ENCODE results near the gene GOT2. TPM values are rescaled to one million over a fixed set of nuclear protein-coding genes. Genes with fewer than 3 reads are reported as not detected.

The GOT2 gene
- polyA plus RNA-seq, 1 donor from 2014 or later: 55.6 TPM

- Histone ChIP-seq H3F3A (ENCODE audit: insufficient read depth, low read length, poor library complexity, severe bottlenecking) (no peaks in the 10 kb centered on the region), H2AFZ (ENCODE audit: low read depth, low read length) (peak overlapping the region; percentile 95), H3K9me2 (ENCODE audit: insufficient read depth, low read length) (no peaks in the 10 kb centered on the region), H3K4me2 (ENCODE audit: low read length) (peak overlapping the region; percentile 96), H4K20me1 (ENCODE audit: insufficient read depth) (no peaks in the 10 kb centered on the region), H3K9ac (ENCODE audit: low read length) (peak overlapping the region; percentile 88), H3K79me2 (replicated peaks; ENCODE audit: insufficient read depth, low read length) (peaks cover 30% of the 10 kb centered on the region), H3K9me3 (ENCODE audit: low read length) (no peaks in the 10 kb centered on the region), H3K4me3 (ENCODE audit: low read length) (peak overlapping the region; percentile 98), H3K36me3 (ENCODE audit: insufficient read depth, low read length) (no peaks in the 10 kb centered on the region), H3K27me3 (ENCODE audit: insufficient read depth, low read depth, low read length) (no peaks in the 10 kb centered on the region), H3K27ac (ENCODE audit: low read length) (peak overlapping the region; percentile 72)
- TF ChIP-seq EZH2 (IDR thresholded peaks at IDR 0.05; ENCODE audit: borderline replicate concordance, insufficient read depth, low read length, poor library complexity, severe bottlenecking): no peak
- no peak for TF ChIP-seq SMC3 (conservative IDR thresholded peaks at IDR 0.05; ENCODE audit: poor library complexity)
- no peak for TF ChIP-seq RAD21 (conservative IDR thresholded peaks at IDR 0.05)
- TF ChIP-seq POLR2AphosphoS5 (IDR thresholded peaks at IDR 0.05): no peak
- TF ChIP-seq CTCF (IDR thresholded peaks at IDR 0.05; ENCODE audit: poor library complexity, severe bottlenecking): no peak
- no peak for TF ChIP-seq EP300 (conservative IDR thresholded peaks at IDR 0.05; ENCODE audit: poor library complexity, severe bottlenecking)
- TF ChIP-seq REST (IDR thresholded peaks at IDR 0.05; ENCODE audit: borderline replicate concordance): no peak
- no peak for TF ChIP-seq MXI1 (conservative IDR thresholded peaks at IDR 0.05; ENCODE audit: poor library complexity, severe bottlenecking)
- TF ChIP-seq TAF1 (IDR thresholded peaks at IDR 0.05; ENCODE audit: low read depth): no peak
These were observed 857 bp downstream of the GOT2 start for GRCh38 chr16:58733248-58733670.

- Histone ChIP-seq H4K20me1 (ENCODE audit: insufficient read depth) (no peaks in the 10 kb centered on the region), H3K4me3 (ENCODE audit: low read length) (peak overlapping the region; percentile 98), H3K27me3 (ENCODE audit: insufficient read depth, low read depth, low read length) (no peaks in the 10 kb centered on the region), H3F3A (ENCODE audit: insufficient read depth, low read length, poor library complexity, severe bottlenecking) (no peaks in the 10 kb centered on the region), H3K36me3 (ENCODE audit: insufficient read depth, low read length) (no peaks in the 10 kb centered on the region), H3K9me2 (ENCODE audit: insufficient read depth, low read length) (no peaks in the 10 kb centered on the region), H2AFZ (ENCODE audit: low read depth, low read length) (no peak overlapping the region), H3K27ac (ENCODE audit: low read length) (peak overlapping the region; percentile 72), H3K9me3 (ENCODE audit: low read length) (no peaks in the 10 kb centered on the region), H3K4me2 (ENCODE audit: low read length) (peak overlapping the region; percentile 96), H3K9ac (ENCODE audit: low read length) (peak overlapping the region; percentile 88), H3K79me2 (replicated peaks; ENCODE audit: insufficient read depth, low read length) (peaks cover 34% of the 10 kb centered on the region)
- TF ChIP-seq RAD21 (conservative IDR thresholded peaks at IDR 0.05): no peak
- no peak for TF ChIP-seq EP300 (conservative IDR thresholded peaks at IDR 0.05; ENCODE audit: poor library complexity, severe bottlenecking)
- TF ChIP-seq REST (IDR thresholded peaks at IDR 0.05; ENCODE audit: borderline replicate concordance): no peak
- TF ChIP-seq EZH2 (IDR thresholded peaks at IDR 0.05; ENCODE audit: borderline replicate concordance, insufficient read depth, low read length, poor library complexity, severe bottlenecking): no peak
- no peak for TF ChIP-seq SMC3 (conservative IDR thresholded peaks at IDR 0.05; ENCODE audit: poor library complexity)
- no peak for TF ChIP-seq POLR2AphosphoS5 (IDR thresholded peaks at IDR 0.05)
- no peak for TF ChIP-seq CTCF (IDR thresholded peaks at IDR 0.05; ENCODE audit: poor library complexity, severe bottlenecking)
- TF ChIP-seq MXI1 (conservative IDR thresholded peaks at IDR 0.05; ENCODE audit: poor library complexity, severe bottlenecking): no peak
These were observed 1.4 kb downstream of the GOT2 start for GRCh38 chr16:58732545-58733247.
